Natural killer cell (primary cell): Measurements from ENCODE around the gene WNT3A. TPM values are rescaled to one million over a fixed set of nuclear protein-coding genes. Genes with fewer than 3 reads are reported as not detected.

Source experiments
- ATAC-seq, 3 donors: fragments of 150-1000 bp in 2 of 3; fragments of 200-7000 bp in 1 of 3; cut with Tn5 transposase; 1 replicate in 1 of 3; 2 replicates in 2 of 3; pipeline ENCODE4 v1.10.0; 2021; ENCODE audit warnings: mild to moderate bottlenecking in 2 of 3, moderate library complexity in 2 of 3
- DNase-seq, 2 donors: peaks; one replicate each; pipeline versions ENCODE4 v3.0.0 to v3.0.0-alpha.2; 2013 to 2021; ENCODE audit warnings: mixed read lengths in 1 of 2
- H3K27ac ChIP-seq: one replicate; pipeline ENCODE4 v1.5.1; 2013; ENCODE audit warnings: mild to moderate bottlenecking, low read length
- H3K27me3 ChIP-seq: one replicate; pipeline ENCODE4 v1.6.1; 2013; ENCODE audit warnings: low read length; ENCODE audit not compliant: control insufficient read depth, insufficient read depth
- H3K36me3 ChIP-seq: one replicate; pipeline ENCODE4 v1.6.1; 2013; ENCODE audit warnings: low read length; ENCODE audit not compliant: control insufficient read depth, insufficient read depth
- H3K4me1 ChIP-seq: one replicate; pipeline ENCODE4 v1.6.1; 2013; ENCODE audit warnings: low read length; ENCODE audit not compliant: control insufficient read depth, insufficient read depth
- H3K4me3 ChIP-seq: one replicate; pipeline ENCODE4 v1.5.1; 2013; ENCODE audit warnings: low read length
- H3K9me3 ChIP-seq: one replicate; pipeline ENCODE4 v1.6.1; 2013; ENCODE audit warnings: low read length; ENCODE audit not compliant: control insufficient read depth, insufficient read depth
- H3K27ac Mint-ChIP-seq, 2 donors: one replicate each; pipeline ENCODE4 v1.8.0; 2022; ENCODE audit warnings: mild to moderate bottlenecking in 2 of 2, mixed read lengths in 2 of 2, moderate library complexity in 1 of 2
- H3K27me3 Mint-ChIP-seq, 2 donors: one replicate each; pipeline ENCODE4 v1.8.0; 2022; ENCODE audit warnings: low read depth in 2 of 2, mixed read lengths in 2 of 2
- H3K36me3 Mint-ChIP-seq: one replicate; pipeline ENCODE4 v1.8.0; 2022; ENCODE audit warnings: mixed read lengths
- H3K4me1 Mint-ChIP-seq, 2 donors: one replicate each; pipeline ENCODE4 v1.8.0; 2022; ENCODE audit warnings: mixed read lengths in 2 of 2
- H3K4me3 Mint-ChIP-seq: one replicate; pipeline ENCODE4 v1.8.0; 2022; ENCODE audit warnings: mild to moderate bottlenecking, moderate library complexity, mixed read lengths
- H3K9me3 Mint-ChIP-seq, 2 donors: one replicate each; pipeline ENCODE4 v1.8.0; 2022; ENCODE audit warnings: mixed read lengths in 2 of 2
- WGBS: methylation state at CpG from one replicate; pipeline ENCODE4 v1.1.7; 2013; ENCODE audit warnings: missing lambda C conversion rate; ENCODE audit not compliant: insufficient coverage; 5-methylcytosine and 5-hydroxymethylcytosine counted together
- intact Hi-C: fragments of 100-400 bp; cut with micrococcal nuclease; formaldehyde crosslinking; loops from one replicate; pipeline ENCODE4 v1.14.2; 2022
- total RNA-seq, 4 donors: library from RNA; stranded (reverse); fragments of 120-200 nt in 1 of 4; gene quantifications; one replicate each; pipeline versions ENCODE4 v1.2.3 to v1.2.4, GENCODE V29; 2013 to 2022
- TF ChIP-seq, protein P1 (sequence below): fragments of 200-600 bp; IDR thresholded peaks from one replicate; pipeline ENCODE4 v1.8.0; 2022; ENCODE audit warnings: antibody characterized with exemption

The WNT3A gene
- total RNA-seq, 3 donors from 2014 or later (not counting 1 experiment from before 2014, with no cell fraction given), result not detected

GRCh38 chr1:228006034-228006785, 588 bp upstream of the WNT3A start:
- TF ChIP-seq, protein P1, sequence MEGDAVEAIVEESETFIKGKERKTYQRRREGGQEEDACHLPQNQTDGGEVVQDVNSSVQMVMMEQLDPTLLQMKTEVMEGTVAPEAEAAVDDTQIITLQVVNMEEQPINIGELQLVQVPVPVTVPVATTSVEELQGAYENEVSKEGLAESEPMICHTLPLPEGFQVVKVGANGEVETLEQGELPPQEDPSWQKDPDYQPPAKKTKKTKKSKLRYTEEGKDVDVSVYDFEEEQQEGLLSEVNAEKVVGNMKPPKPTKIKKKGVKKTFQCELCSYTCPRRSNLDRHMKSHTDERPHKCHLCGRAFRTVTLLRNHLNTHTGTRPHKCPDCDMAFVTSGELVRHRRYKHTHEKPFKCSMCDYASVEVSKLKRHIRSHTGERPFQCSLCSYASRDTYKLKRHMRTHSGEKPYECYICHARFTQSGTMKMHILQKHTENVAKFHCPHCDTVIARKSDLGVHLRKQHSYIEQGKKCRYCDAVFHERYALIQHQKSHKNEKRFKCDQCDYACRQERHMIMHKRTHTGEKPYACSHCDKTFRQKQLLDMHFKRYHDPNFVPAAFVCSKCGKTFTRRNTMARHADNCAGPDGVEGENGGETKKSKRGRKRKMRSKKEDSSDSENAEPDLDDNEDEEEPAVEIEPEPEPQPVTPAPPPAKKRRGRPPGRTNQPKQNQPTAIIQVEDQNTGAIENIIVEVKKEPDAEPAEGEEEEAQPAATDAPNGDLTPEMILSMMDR, result no peak
- Mint-ChIP-seq H3K9me3 (no peaks in the 10 kb centered on the region), H3K4me1 (peaks cover 0 to 4% of the 10 kb centered on the region in 2 donors), H3K36me3 (no peaks in the 10 kb centered on the region), H3K4me3 (no peak overlapping the region), H3K27me3 (peaks cover 34 to 40% of the 10 kb centered on the region in 2 donors), H3K27ac (no peak overlapping the region)
- H3K27me3 ChIP-seq, result peaks cover 17% of the 10 kb centered on the region
- intact Hi-C loops, result no loop called here
- peaks cover 6% of the 10 kb centered on the region for H3K4me1 ChIP-seq
- ATAC-seq (no peak), DNase-seq (peak in 1 of 2 donors; percentile 9)
- 6% methylated on average over 52 of the region's 52 CpGs for WGBS
- no peaks in the 10 kb centered on the region for H3K36me3 ChIP-seq
- no peak overlapping the region for H3K27ac ChIP-seq
- no peaks in the 10 kb centered on the region for H3K9me3 ChIP-seq
- no peak overlapping the region for H3K4me3 ChIP-seq

DNA sequence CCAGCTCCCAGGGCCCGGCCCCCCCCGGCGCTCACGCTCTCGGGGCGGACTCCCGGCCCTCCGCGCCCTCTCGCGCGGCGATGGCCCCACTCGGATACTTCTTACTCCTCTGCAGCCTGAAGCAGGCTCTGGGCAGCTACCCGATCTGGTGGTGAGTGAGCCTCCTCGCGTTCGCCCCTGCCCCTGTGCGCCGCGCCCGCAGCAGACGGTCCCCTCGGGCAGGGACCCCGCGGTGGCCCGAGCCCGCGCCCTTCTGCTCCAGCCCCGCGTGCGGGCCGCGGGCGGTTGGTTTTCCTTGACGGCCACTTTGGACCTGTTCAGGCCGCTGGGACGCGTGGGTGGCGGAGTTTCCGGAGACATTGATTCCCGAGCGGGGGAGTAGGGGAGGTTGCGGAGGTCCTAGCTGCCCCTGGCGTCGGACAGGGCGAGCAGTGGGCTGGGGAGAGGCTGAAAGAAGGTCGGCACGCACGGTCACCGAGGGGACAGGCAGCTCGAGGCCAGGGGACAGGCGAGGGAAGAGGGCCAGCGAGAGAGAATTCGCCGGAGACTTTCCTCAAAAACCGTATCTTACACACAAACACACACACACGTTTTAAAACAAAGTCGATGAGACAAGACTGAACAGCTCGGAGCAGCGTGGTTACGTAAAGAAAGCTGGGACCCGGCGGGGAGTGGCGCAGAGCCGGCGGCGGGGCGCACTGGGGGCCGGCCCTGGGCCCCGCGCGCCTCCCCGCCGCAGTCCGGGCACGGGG, 427 bp downstream of the WNT3A start:
- H3K36me3 ChIP-seq, result no peaks in the 10 kb centered on the region
- ATAC-seq (no peak), DNase-seq (peak in 1 of 2 donors; percentile 9)
- Mint-ChIP-seq H3K9me3 (no peaks in the 10 kb centered on the region), H3K27me3 (peaks cover 29 to 39% of the 10 kb centered on the region in 2 donors), H3K36me3 (no peaks in the 10 kb centered on the region), H3K27ac (no peak overlapping the region), H3K4me1 (peaks cover 0 to 4% of the 10 kb centered on the region in 2 donors), H3K4me3 (no peak overlapping the region)
- intact Hi-C loops, result no loop called here
- H3K27ac ChIP-seq, result no peak overlapping the region
- H3K4me1 ChIP-seq, result peaks cover 6% of the 10 kb centered on the region
- H3K27me3 ChIP-seq, result peaks cover 17% of the 10 kb centered on the region
- 2% methylated on average over 77 of the region's 77 CpGs for WGBS
- TF ChIP-seq, protein P1, result no peak
- H3K9me3 ChIP-seq, result no peaks in the 10 kb centered on the region
- no peak overlapping the region for H3K4me3 ChIP-seq

- H3K4me1 ChIP-seq, result peaks cover 6% of the 10 kb centered on the region
- 9% methylated on average over 20 of the region's 23 CpGs for WGBS
- Mint-ChIP-seq H3K4me3 (no peak overlapping the region), H3K36me3 (no peaks in the 10 kb centered on the region), H3K27me3 (peaks cover 27 to 39% of the 10 kb centered on the region in 2 donors), H3K4me1 (peaks cover 0 to 4% of the 10 kb centered on the region in 2 donors), H3K9me3 (no peaks in the 10 kb centered on the region), H3K27ac (no peak overlapping the region)
- H3K36me3 ChIP-seq, result no peaks in the 10 kb centered on the region
- H3K27ac ChIP-seq, result no peak overlapping the region
- ATAC-seq (no peak), DNase-seq (peak in 1 of 2 donors; percentile 3)
- H3K4me3 ChIP-seq, result no peak overlapping the region
- H3K27me3 ChIP-seq, result peaks cover 15% of the 10 kb centered on the region
- H3K9me3 ChIP-seq, result no peaks in the 10 kb centered on the region
- TF ChIP-seq, protein P1, result no peak
- intact Hi-C loops, result no loop called here
Observed at GRCh38 chr1:228007801-228008341, 1.1 kb downstream of the WNT3A start.
